Anterior cingulate cortex (tissue), 58 donors: ENCODE data around the gene FCHO2.
"Not testable (repeated sequence)": the region's sequence is repeated elsewhere in the genome, so short reads cannot be mapped to it uniquely, and the experiment has no call there.

Experiments
- DNase-seq, 58 donors: peaks; one replicate each; lab custom pipeline; 2025; lab: John Stamatoyannopoulos, UW

The FCHO2 gene, protein sequence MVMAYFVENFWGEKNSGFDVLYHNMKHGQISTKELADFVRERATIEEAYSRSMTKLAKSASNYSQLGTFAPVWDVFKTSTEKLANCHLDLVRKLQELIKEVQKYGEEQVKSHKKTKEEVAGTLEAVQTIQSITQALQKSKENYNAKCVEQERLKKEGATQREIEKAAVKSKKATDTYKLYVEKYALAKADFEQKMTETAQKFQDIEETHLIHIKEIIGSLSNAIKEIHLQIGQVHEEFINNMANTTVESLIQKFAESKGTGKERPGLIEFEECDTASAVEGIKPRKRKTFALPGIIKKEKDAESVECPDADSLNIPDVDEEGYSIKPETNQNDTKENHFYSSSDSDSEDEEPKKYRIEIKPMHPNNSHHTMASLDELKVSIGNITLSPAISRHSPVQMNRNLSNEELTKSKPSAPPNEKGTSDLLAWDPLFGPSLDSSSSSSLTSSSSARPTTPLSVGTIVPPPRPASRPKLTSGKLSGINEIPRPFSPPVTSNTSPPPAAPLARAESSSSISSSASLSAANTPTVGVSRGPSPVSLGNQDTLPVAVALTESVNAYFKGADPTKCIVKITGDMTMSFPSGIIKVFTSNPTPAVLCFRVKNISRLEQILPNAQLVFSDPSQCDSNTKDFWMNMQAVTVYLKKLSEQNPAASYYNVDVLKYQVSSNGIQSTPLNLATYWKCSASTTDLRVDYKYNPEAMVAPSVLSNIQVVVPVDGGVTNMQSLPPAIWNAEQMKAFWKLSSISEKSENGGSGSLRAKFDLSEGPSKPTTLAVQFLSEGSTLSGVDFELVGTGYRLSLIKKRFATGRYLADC

DNA sequence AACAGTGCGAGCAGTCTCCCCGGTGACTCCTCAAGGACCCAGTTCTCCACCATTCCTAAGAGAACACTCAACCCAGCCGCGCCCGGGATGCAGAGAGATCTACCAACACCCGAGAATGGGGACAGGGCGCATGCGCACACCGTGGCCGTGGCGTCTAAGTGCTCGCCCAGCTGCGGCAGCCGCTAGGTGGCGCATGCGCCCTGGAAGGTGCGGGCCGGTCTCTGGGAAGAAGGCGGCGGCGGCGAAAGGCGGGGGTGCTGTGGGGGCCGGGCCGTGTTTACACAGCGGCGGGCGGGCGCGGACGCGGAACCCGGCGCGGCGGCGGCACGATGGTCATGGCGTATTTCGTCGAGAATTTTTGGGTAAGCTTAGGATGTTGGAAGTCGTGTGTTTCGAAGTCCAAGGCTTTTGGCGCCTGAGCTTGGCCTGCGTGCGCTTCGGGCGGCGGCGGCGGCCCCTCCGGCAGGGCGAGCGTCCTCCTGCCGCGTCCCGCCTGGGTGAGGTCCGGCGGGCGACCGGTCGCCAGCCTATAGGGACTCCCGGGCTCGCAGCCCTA is at the start of gene FCHO2:
Gene FCHO2, plus strand, starts transcription at position 274 of the 556 bp plus-strand sequence. Its CDS starts 56 bp downstream, at position 330.
- DNase-seq, result peak; percentile 55 to 99 (median 92)

DNA sequence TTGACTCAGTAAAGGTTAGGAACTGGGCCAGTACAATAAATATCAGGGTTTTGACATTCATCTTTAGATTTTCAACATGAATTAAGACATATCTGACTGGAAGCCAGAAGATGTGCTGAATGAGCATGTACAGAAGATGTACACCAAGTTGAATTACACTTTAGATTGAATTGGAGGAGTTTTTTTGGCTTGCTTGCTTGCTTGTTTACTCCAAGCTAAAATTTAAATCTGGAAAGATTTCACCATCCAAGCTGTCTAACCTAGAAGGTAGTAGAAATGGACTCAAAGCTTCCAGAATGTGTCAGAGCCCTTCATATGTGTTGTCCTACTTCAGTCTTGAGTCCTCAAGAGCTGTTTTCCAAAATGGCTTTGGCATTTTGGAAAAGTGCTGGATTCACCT is 49.0 kb upstream of the FCHO2 start:
- no peak for DNase-seq

DNA sequence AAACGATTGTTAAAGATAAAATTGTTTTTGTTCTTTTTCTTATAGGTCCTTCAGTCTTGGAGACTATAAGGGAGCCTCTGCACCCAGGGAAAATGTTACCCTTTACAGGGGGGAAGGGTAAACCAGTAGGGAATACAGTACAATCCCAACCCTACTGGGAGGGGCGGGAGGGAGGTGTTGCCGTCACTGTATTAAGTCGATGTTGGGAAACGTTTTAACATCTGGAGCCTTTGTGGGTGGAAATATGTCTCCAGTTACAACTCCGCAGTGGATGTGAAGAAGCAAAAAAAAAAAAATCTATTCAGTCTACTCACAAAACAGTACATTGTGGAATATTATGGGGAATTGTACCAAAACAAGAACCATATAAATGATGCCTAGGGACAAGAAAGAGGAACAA is 47.2 kb upstream of the FCHO2 start:
- DNase-seq, result no peak

DNA sequence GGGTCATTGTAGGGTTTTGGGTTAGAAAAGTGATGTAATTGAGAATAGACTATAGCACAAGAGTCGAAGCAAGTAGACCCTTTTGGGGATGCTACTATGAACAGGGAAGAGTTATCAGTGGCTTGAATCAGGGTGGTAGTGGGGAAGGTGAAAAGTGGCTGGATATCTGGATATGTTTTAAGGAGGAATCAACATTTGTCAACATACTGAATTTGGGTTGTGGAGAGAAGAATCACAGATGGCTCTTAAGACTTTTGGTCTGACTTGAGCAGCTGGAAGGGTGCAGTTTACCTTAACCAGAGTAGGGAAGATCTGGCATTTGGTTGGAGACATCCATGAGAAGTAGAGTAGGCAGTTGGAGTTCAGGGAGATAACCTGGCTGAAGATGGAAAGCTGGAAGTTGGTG is 38.5 kb upstream of the FCHO2 start:
- no peak for DNase-seq

DNA sequence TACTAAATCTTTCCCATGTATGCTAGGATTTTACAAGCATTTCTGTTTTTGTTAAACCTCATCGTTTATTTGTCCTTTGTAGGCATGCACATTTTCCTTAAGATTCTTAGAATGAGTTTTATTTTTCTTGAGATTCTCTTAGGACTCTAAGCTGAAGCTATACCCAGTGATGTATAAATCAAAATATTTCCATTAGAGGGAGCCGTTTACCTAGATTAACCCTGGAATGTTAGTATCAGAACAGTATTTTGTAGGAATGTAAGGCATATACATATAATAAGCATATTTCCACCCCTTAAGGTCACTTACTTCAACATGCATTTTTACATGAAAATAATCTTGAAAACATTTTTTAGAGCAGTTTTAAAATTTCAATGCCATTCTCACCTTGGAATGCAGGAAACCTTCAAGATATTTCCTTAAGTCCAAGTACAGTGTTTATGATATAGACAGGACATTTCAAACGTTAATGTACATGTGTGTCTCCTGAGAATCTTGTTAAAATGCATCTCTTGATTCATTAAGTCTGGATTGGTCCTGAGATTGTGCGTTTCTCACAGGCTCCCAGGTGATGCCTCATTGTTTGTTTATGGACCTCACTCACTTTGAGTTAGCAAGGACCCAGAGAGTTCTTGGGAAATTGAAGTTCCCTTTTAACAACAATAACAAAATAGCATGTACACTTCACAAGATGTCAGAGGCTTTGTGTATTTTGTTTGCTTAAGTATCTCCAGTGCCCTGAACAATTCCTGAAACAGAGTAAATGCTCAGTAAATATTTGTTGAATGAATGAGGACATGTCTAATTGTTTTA is 34.9 kb upstream of the FCHO2 start:
- no peak for DNase-seq

DNA sequence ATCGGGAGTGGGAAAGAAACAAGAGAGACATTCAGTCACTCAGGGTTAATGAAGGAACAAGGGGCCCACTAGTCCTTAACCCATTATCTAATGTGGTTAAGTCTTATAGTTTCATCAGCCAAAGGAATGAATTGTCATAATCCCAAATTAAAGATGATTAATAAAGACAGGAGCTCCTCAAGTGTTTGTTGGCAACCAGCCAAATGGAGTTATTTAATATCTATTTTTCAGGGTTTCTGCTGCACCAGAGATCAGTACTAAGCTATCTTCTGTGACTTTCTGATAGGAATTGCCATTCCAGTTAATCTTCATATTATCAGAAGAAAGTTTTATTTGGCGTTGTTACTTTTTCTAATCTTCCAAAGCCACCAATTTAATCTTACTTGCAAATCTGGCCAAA is 34.0 kb upstream of the FCHO2 start:
- DNase-seq, result no peak

DNA sequence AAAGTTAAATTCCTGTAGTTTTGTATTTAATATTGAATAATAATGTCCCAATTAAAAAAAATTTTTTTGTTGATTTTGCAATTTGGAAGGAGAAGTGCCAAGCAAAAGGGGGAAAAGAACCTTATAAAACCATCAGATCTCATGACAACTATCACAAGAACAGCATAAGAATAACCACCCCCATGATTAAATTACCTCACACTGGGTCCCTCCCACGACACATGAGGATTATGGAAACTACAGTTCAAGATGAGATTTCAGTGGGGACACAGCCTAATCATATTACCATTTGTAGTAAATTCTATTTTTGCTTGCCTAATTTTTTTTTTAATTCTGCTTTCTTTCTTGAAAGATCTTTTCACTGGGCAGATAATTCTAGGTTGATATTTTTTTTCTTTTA is 33.4 kb upstream of the FCHO2 start:
- no peak for DNase-seq

DNA sequence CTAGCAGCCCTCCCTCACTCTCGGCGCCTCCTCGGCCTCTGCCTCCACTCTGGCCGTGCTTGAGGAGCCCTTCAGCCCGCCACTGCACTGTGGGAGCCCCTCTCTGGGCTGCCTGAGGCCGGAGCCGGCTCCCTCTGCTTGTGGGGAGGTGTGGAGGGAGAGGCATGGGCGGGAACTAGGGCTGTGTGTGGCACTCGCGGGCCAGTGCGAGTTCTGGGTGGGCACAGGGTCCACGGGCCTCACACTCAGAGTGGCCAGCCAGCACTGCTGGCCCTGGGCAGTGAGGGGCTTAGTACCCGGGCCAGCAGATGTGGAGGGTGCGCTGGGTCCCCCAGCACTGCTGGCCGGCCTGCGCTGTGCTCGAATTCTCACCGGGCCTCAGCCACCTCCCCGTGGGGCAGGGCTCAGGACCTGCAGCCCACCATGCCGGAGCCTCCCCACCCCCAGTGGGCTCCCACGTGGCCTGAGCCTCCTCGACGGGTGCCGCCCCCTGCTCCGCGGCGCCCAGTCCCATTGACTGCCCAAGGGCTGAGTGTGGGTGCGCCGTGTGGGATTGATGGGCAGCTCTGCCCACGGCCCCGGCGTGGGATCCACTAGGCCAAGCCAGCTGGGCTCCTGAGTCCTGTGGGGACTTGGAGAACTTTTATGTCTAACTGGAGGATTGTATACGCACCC is 30.4 kb upstream of the FCHO2 start:
- no peak for DNase-seq

DNA sequence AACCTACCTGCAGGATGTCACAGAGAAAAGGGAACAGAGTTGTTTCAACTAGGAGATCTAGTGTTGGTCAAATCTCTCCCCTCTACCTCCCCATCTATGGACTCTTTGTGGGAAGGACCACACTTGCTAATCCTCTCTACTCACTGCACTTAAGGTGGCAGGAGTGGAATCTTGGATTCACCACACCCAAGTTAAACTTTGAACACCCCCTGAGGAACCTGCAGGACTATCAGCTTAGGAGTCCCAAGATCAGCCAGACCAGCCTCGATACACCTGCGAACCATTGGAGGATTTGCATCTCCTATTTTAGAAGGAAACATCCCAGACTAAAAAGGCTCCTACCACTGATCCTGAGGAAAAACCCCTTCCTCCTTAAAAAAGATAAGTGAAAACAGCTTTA is 23.2 kb upstream of the FCHO2 start:
- DNase-seq, result not testable (repeated sequence)

DNA sequence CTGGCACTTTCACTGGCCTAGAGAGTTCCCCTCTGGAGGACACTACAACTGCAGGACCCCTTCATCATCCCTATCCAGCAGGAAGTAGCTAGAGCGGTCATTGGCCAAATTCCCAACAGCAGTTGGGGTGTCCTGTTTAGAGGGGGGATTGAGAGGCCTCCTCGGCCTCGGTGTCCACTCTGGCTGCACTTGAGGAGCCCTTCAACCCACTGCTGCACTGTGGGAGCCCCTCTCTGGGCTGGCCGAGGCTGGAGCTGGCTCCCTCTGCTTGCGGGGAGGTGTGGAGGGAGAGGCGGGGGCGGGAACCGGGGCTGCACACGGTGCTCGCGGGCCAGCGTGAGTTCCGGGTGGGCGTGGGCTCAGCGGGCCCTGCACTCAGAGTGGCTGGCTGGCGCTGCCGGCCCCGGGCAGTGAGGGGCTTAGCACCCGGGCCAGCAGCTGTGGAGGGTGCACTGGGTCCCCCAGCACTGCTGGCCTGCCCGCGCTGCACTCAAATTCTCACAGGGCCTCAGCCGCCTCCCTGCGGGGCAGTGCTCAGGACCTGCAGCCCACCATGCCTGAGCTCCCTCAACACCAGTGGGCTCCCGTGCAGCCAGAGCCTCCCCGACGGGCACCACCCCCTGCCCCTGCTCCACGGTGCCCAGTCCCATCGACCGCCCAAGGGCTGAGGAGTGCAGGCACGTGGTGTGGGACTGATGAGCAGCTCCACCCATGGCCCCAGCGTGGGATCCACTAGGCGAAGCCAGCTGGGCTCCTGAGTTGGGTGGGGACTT is 20.7 kb upstream of the FCHO2 start:
- DNase-seq, result not testable (repeated sequence)

DNA sequence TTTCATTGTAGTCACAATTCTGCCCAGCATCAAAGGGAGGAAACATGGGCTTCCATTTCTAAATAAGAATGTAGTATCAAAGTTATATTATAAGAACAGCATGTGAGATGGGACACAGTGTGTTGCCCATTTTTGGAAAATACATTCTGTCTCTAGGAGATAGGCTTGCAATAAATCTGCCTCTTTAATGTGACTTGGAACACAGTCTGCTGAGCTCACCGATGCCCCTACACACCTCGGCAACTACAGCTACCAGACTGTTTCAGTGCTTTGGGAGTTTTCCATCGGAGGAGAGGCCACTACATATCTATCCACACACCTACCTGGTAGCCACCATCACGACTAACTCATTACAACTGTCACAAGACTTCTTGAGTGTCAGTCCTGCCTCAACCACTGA is 18.9 kb upstream of the FCHO2 start:
- DNase-seq, result peak in 3 of 58 donors; percentile 14 to 32 (median 30)

DNA sequence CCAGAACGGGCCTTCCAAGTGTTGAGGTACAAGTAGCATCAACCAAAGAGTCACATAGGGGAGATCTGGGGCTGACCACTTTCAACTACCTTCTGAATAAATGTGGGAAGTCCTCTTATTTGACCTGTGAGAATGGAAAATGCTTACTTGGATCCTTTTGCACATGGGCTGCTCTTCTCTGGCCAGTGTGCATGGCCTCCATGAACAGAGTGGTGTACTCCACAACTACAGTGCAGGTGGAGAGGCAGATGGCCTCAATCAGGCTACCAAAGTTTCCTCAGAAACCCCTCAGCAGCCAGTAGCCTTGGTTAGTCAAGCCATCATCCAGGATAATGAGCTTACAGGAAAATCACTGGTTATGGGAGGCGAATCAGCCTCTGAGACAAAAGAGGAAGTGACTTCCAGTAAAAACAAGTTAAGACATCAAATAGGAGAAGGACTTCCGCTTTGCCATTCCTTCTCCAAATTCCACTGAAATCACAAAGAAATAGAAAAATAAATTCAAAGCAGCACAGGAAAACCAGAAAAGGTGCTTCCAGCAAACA is 18.3 kb upstream of the FCHO2 start:
- no peak for DNase-seq

DNA sequence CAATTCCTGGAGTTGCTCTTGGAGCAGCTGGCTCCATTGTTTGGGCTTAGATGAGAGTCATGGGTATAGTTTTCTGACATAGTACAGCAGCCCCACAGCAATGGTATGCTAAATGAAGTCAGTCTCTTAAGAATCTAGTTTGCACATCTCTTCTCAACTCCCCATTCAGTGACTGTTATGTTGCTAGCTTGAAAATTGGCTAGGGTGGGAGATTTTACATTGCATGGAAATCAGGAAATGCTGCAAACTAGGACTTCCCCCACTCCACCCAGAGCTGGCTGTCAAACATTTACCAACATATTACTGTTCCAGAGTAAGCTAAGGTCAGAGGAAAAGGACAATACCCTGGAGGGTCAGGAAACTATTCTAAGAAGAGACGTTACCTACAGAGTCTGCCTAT is 17.6 kb upstream of the FCHO2 start:
- DNase-seq, result no peak

DNA sequence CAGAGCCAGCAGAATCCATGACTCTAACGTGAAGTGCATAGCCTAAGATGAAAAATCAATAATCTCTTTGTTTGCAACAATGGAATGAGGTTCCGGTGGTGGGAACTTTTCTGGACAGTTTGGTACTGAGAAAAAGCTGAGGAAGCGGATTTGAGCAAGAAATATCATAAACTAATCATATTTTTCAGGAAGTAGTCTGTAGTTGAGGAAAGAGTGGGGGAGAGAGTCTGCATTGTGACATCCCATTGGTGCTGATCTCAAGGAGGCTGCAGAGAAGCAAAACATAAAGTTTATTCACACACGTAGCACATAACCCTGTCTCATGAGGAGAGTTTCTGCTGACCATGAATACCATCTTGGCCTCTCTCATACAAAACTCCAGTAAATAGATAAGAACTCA is 15.8 kb upstream of the FCHO2 start:
- no peak for DNase-seq

DNA sequence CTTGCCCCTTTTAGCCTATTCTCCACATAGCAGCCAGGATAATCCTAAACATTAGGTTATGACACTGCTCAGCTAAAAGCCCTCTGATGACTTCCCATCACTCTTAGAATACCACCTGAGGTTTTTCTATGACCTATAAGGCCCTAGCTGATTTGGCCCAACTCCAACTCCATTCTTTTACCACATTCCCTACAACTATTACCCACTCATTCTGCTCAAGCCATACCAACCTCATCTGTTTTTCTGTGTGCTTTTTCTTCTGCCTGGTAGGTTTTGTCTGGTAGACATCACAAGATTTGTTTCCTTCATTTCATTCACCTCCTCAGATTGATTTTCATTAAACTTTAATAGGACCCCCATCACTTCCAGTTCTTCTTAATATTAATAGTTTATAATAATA is 12.5 kb upstream of the FCHO2 start:
- DNase-seq, result no peak

DNA sequence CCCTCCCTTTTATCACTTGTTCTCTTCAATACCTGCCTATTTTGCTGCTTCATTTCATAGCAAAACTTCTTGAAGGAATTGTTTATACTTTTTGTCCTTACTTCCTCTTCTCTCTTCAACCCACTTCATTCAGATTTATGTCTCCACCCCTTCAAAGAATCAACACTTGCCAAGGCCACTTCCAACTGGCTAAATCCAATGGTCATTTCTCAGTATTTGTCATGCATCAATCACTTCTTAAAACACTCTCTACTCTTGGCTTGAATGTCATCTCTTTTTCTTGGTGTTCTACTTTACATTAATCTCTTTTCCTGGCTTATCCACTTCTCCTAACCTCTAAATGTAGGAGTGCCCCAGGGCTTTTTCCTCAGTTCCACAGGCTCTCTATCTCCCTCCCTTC is 8.3 kb upstream of the FCHO2 start:
- DNase-seq, result no peak

DNA sequence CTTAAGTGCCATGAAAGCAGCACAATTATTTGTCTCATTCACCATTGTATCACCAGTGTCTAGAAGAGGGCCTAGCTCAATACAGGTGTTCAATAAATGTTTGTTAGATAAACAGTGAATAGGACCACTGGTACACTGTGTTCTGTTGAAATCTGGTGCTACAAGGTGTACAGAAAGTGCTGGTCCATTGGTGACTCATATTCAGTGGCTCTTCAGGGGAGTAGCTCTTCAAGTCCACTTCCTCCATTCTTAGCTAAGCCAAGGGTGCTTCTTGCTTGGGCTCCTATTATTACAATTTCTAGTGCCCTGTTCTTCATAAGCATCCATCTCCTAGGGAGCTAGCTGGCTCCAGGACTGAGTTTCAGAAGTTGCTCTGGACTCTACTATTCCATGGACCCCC is 6.4 kb upstream of the FCHO2 start:
- DNase-seq, result no peak

DNA sequence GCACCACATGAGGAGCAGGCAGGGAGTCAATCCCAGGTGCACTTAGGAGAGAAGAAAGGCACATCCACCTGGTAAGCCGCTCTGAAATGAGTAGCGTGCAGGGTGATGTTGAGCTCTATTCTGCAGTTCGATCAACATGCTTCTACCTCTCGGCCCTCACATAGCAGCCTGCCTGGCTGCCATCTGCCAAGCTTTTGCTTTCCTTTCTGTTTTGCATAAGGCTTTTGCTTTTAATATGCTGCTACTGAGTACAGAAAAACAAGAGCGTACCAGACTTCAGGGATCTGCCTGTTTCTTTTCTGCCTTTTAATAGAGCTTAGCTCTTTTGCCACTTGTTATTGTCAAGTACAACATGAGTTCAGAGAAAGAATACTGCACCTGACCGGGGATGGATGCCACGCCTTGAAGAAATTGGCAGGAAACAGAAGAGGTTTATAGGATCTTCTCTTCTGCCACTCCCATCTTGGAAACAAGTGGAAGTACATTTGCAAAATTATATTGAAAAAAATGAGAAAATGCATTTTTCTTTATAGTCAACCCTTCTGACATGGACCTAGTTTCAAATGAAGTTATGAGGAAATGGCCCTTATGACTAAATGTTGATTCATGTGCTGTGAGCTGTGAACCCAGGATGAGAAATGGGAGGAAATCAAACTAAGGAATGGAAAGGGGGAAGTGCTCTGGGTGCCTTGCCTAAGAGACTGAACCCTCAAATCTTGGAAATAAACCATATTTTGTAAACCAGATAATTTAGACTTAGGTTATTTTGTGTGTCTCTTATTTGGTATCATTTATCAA is 4.0 kb upstream of the FCHO2 start:
- peak in 8 of 58 donors; percentile 1 to 70 (median 8) for DNase-seq
